GM12891 (cell line): ENCODE measurements around the gene QSOX2.

Source experiments
- POLR2A ChIP-seq: IDR thresholded peaks from 2 replicates; pipeline ENCODE4 v1.6.1; 2011; ENCODE audit warnings: low read depth, low read length, control low read depth
- POLR2AphosphoS5 ChIP-seq: IDR thresholded peaks from 2 replicates; pipeline ENCODE4 v1.6.1; 2011; ENCODE audit warnings: low read depth, low read length, control low read depth
- POU2F2 ChIP-seq: IDR thresholded peaks from 2 replicates; pipeline ENCODE4 v1.6.1; 2011; ENCODE audit warnings: low read depth, mild to moderate bottlenecking, control low read depth, low read length, moderate library complexity
- TAF1 ChIP-seq: IDR thresholded peaks from 2 replicates; pipeline ENCODE4 v1.6.1; 2011; ENCODE audit warnings: low read depth, low read length, control low read depth

- TF ChIP-seq POLR2AphosphoS5 (no peak), POU2F2 (peak; percentile 26; the same call in 1 of the 2 replicates), POLR2A (peak; percentile 29; the same call in 1 of the 2 replicates), TAF1 (peak; percentile 18; the same call in 1 of the 2 replicates)
Measured at GRCh38 chr9:136244122-136244968, 1.3 kb downstream of the QSOX2 start.
